Uterus (tissue), 4 donors: ENCODE results near the gene MACC1. TPM values are rescaled to one million over a fixed set of nuclear protein-coding genes. Genes with fewer than 3 reads are reported as not detected.

Source experiments
- DNase-seq, 2 donors: peaks; one replicate each; pipeline ENCODE4 v3.0.0-alpha.2; 2019 to 2020
- H3K27ac ChIP-seq, 2 donors: fragments of 200-600 bp; sonication (generic); 1 replicate in 1 of 2; 2 replicates in 1 of 2; pipeline ENCODE4 v1.5.1; 2016 to 2018
- H3K27me3 ChIP-seq, 2 donors: fragments of 200-600 bp; sonication (generic); one replicate each; pipeline ENCODE4 v1.5.1; 2018 to 2019; ENCODE audit warnings: control low read depth in 1 of 2
- H3K36me3 ChIP-seq, 2 donors: fragments of 200-600 bp; sonication (generic); one replicate each; pipeline ENCODE4 v1.5.1; 2019; ENCODE audit warnings: control low read depth in 1 of 2
- H3K4me1 ChIP-seq, 2 donors: fragments of 200-600 bp; sonication (generic); one replicate each; pipeline ENCODE4 v1.5.1; 2018 to 2019; ENCODE audit warnings: control low read depth in 1 of 2
- H3K4me3 ChIP-seq, 2 donors: fragments of 200-600 bp; sonication (generic); 1 replicate in 1 of 2; 2 replicates in 1 of 2; pipeline ENCODE4 v1.5.1; 2018 to 2019; ENCODE audit warnings: mild to moderate bottlenecking in 1 of 2
- H3K9me3 ChIP-seq, 2 donors: fragments of 200-600 bp; sonication (generic); one replicate each; pipeline ENCODE4 v1.5.1; 2019; ENCODE audit warnings: control low read depth in 1 of 2
- CTCF ChIP-seq, 4 experiments: fragments of 200-600 bp in 2 of 4; fragments of 450-650 bp in 2 of 4; sonication (generic) in 2 of 4; IDR thresholded peaks; one replicate each; pipeline ENCODE4 v1.5.1; 2016 to 2019; ENCODE audit warnings: antibody characterized with exemption in 4 of 4, mild to moderate bottlenecking in 2 of 4, moderate library complexity in 1 of 4
- POLR2A ChIP-seq, 2 donors: fragments of 450-650 bp; IDR thresholded peaks; one replicate each; pipeline ENCODE4 v1.6.1; 2016; ENCODE audit warnings: antibody characterized with exemption in 2 of 2, mild to moderate bottlenecking in 1 of 2, moderate library complexity in 1 of 2
- intact Hi-C: fragments of 100-400 bp; cut with DNase I; formaldehyde crosslinking; loops from one replicate; pipeline ENCODE4 v1.15.1; 2023; ENCODE audit warnings: low total_unique reads
- total RNA-seq, 4 donors: library from RNA; depleted of rRNA in 3 of 4; stranded (reverse); fragments of >200 nt in 3 of 4; gene quantifications; one replicate each; pipeline versions ENCODE4 v1.1.0 to v1.2.4, GENCODE V29; 2014 to 2023
- donor health status: DM: yes; HTN: yes; CAD: no.

Gene MACC1
- total RNA-seq, 4 donors from 2014 or later: 1.0 to 23.9 (median 1.5) TPM; not detected in 1

GRCh38 chr7:20116869-20117268 is 100.3 kb downstream of the MACC1 start:
- H3K4me1 ChIP-seq: no peaks in the 10 kb centered on the region
- TF ChIP-seq POLR2A (IDR thresholded peaks at IDR 0.05) (no peak), CTCF (IDR thresholded peaks at IDR 0.05) (no peak)

GRCh38 chr7:20114468-20114867 is 102.7 kb downstream of the MACC1 start:
- DNase-seq: no peak
- H3K4me3 ChIP-seq: no peak overlapping the region
- TF ChIP-seq POLR2A (IDR thresholded peaks at IDR 0.05) (no peak), CTCF (IDR thresholded peaks at IDR 0.05) (no peak)
- no peak overlapping the region for H3K27ac ChIP-seq
- H3K4me1 ChIP-seq: no peaks in the 10 kb centered on the region
- H3K36me3 ChIP-seq: no peaks in the 10 kb centered on the region
- no peaks in the 10 kb centered on the region for H3K27me3 ChIP-seq
- intact Hi-C loops: no loop called here
- no peaks in the 10 kb centered on the region for H3K9me3 ChIP-seq

More at GRCh38 chr7:20116869-20117268, 100.3 kb downstream of the MACC1 start:
- intact Hi-C loops: no loop called here
- DNase-seq: no peak
- peak overlapping the region in 1 of 2 donors; percentile 17 for H3K27ac ChIP-seq
- no peaks in the 10 kb centered on the region for H3K27me3 ChIP-seq
- no peaks in the 10 kb centered on the region for H3K36me3 ChIP-seq
- no peak overlapping the region for H3K4me3 ChIP-seq
- no peaks in the 10 kb centered on the region for H3K9me3 ChIP-seq

GRCh38 chr7:20113427-20114027 is 103.7 kb downstream of the MACC1 start:
- intact Hi-C loops: no loop called here
- no peaks in the 10 kb centered on the region for H3K27me3 ChIP-seq
- no peaks in the 10 kb centered on the region for H3K4me1 ChIP-seq
- H3K9me3 ChIP-seq: no peaks in the 10 kb centered on the region
- no peak overlapping the region for H3K4me3 ChIP-seq
- DNase-seq: no peak
- TF ChIP-seq POLR2A (IDR thresholded peaks at IDR 0.05) (no peak), CTCF (IDR thresholded peaks at IDR 0.05) (no peak)
- no peaks in the 10 kb centered on the region for H3K36me3 ChIP-seq
- H3K27ac ChIP-seq: no peak overlapping the region

GRCh38 chr7:20112696-20113095 is 104.5 kb downstream of the MACC1 start:
- Histone ChIP-seq H3K4me1 (no peaks in the 10 kb centered on the region), H3K4me3 (no peak overlapping the region), H3K27ac (peak overlapping the region in 1 of 2 donors; percentile 7), H3K9me3 (no peaks in the 10 kb centered on the region), H3K27me3 (no peaks in the 10 kb centered on the region), H3K36me3 (no peaks in the 10 kb centered on the region)
- intact Hi-C loops: no loop called here
- TF ChIP-seq POLR2A (IDR thresholded peaks at IDR 0.05): no peak
- no peak for TF ChIP-seq CTCF (IDR thresholded peaks at IDR 0.05)
- no peak for DNase-seq

- DNase-seq: no peak
- H3K9me3 ChIP-seq: no peaks in the 10 kb centered on the region
- H3K27me3 ChIP-seq: no peaks in the 10 kb centered on the region
- H3K27ac ChIP-seq: no peak overlapping the region
- intact Hi-C loops: no loop called here
- no peak for TF ChIP-seq CTCF (IDR thresholded peaks at IDR 0.05)
- TF ChIP-seq POLR2A (IDR thresholded peaks at IDR 0.05): no peak
- no peak overlapping the region for H3K4me3 ChIP-seq
- H3K36me3 ChIP-seq: no peaks in the 10 kb centered on the region
- no peaks in the 10 kb centered on the region for H3K4me1 ChIP-seq
These were observed 105.2 kb downstream of the MACC1 start for GRCh38 chr7:20111821-20112542.
